DND-41 (cell line): ENCODE results near the gene MACROD2.

Source experiments
- ATAC-seq: fragments of 200-7000 bp; cut with Tn5 transposase; 3 replicates; pipeline ENCODE4 v1.9.1; 2021; ENCODE audit warnings: low read depth; ENCODE audit not compliant: insufficient read depth
- DNase-seq: peaks from one replicate; pipeline ENCODE4 v3.0.0-alpha.2; 2020
- H2AFZ ChIP-seq: 2 replicates; pipeline ENCODE4 v1.6.0; 2012; ENCODE audit warnings: low read depth, low read length
- H3K27ac ChIP-seq: 2 replicates; pipeline ENCODE4 v1.5.1; 2012; ENCODE audit warnings: low read length, inconsistent platforms
- H3K27me3 ChIP-seq: fragments of 200-600 bp; sonication (generic); 2 replicates; pipeline ENCODE4 v1.6.0; 2012; ENCODE audit warnings: low read length, mild to moderate bottlenecking, inconsistent platforms; ENCODE audit not compliant: insufficient read depth, poor library complexity
- H3K36me3 ChIP-seq: 2 replicates; pipeline ENCODE4 v1.5.1; 2012; ENCODE audit warnings: low read length, inconsistent platforms; ENCODE audit not compliant: insufficient read depth
- H3K4me1 ChIP-seq: 2 replicates; pipeline ENCODE4 v1.5.1; 2012; ENCODE audit warnings: mild to moderate bottlenecking, low read length; ENCODE audit not compliant: insufficient read depth
- H3K4me2 ChIP-seq: 2 replicates; pipeline ENCODE4 v1.6.0; 2012; ENCODE audit warnings: mild to moderate bottlenecking, moderate library complexity, low read length, inconsistent platforms; ENCODE audit not compliant: insufficient read depth
- H3K4me3 ChIP-seq, 2 experiments: fragments of 200-600 bp in 1 of 2; shearing (Covaris generic) in 1 of 2; 2 replicates each; pipeline ENCODE4 v1.5.1; 2012 to 2016; ENCODE audit warnings: inconsistent platforms in 2 of 2, low read length in 2 of 2, mild to moderate bottlenecking in 2 of 2, low read depth in 1 of 2, moderate library complexity in 1 of 2
- H3K79me2 ChIP-seq: 2 replicates; pipeline ENCODE4 v1.6.0; 2012; ENCODE audit warnings: low read length, inconsistent platforms; ENCODE audit not compliant: insufficient read depth
- H3K9ac ChIP-seq: 2 replicates; pipeline ENCODE4 v1.6.0; 2012; ENCODE audit warnings: low read depth, mild to moderate bottlenecking, inconsistent platforms, low read length, moderate library complexity
- H3K9me3 ChIP-seq: 2 replicates; pipeline ENCODE4 v1.5.1; 2012; ENCODE audit warnings: low read length, moderate library complexity, mild to moderate bottlenecking, inconsistent platforms; ENCODE audit not compliant: insufficient read depth, severe bottlenecking
- H4K20me1 ChIP-seq: 2 replicates; pipeline ENCODE4 v1.6.0; 2012; ENCODE audit warnings: low read length; ENCODE audit not compliant: insufficient read depth
- CTCF ChIP-seq: IDR thresholded peaks from 2 replicates; pipeline ENCODE4 v1.5.1; 2012; ENCODE audit warnings: borderline replicate concordance, low read length, moderate library complexity, mild to moderate bottlenecking; ENCODE audit not compliant: poor library complexity, severe bottlenecking; ENCODE audit errors: extremely low read depth
- EZH2 ChIP-seq: IDR thresholded peaks from 3 replicates; pipeline ENCODE4 v1.6.1; 2012; ENCODE audit warnings: borderline replicate concordance, low read depth, mild to moderate bottlenecking, moderate library complexity, low read length, inconsistent platforms; ENCODE audit not compliant: severe bottlenecking

The MACROD2 gene

GRCh38 chr20:14064921-14065320 lies 69.6 kb downstream of the MACROD2 start:
- no peaks in the 10 kb centered on the region for H3K9me3 ChIP-seq
- H2AFZ ChIP-seq = no peak overlapping the region
- TF ChIP-seq CTCF (no peak), EZH2 (no peak)
- no peak overlapping the region for H3K9ac ChIP-seq
- no peak overlapping the region for H3K4me3 ChIP-seq
- no peaks in the 10 kb centered on the region for H4K20me1 ChIP-seq
- no peaks in the 10 kb centered on the region for H3K36me3 ChIP-seq
- no peaks in the 10 kb centered on the region for H3K4me1 ChIP-seq
- no peaks in the 10 kb centered on the region for H3K79me2 ChIP-seq
- no peak overlapping the region for H3K27ac ChIP-seq
- no peak overlapping the region for H3K4me2 ChIP-seq
- no peak for DNase-seq
- H3K27me3 ChIP-seq = peaks cover 44% of the 10 kb centered on the region
- no peak for ATAC-seq

- TF ChIP-seq CTCF (no peak), EZH2 (no peak)
- no peak overlapping the region for H3K27ac ChIP-seq
These were observed 70.5 kb downstream of the MACROD2 start for GRCh38 chr20:14065774-14066173.

GRCh38 chr20:14067603-14068002 lies 72.3 kb downstream of the MACROD2 start:
- no peak for DNase-seq
- TF ChIP-seq CTCF = no peak
- TF ChIP-seq EZH2 = no peak
- H3K79me2 ChIP-seq = no peaks in the 10 kb centered on the region

More at GRCh38 chr20:14065774-14066173, 70.5 kb downstream of the MACROD2 start:
- H3K4me1 ChIP-seq = no peaks in the 10 kb centered on the region
- no peak overlapping the region for H3K4me2 ChIP-seq
- no peaks in the 10 kb centered on the region for H3K79me2 ChIP-seq
- no peaks in the 10 kb centered on the region for H3K36me3 ChIP-seq
- H4K20me1 ChIP-seq = no peaks in the 10 kb centered on the region
- ATAC-seq = no peak
- H3K9ac ChIP-seq = no peak overlapping the region
- H3K27me3 ChIP-seq = peaks cover 42% of the 10 kb centered on the region
- no peak overlapping the region for H2AFZ ChIP-seq
- no peak for DNase-seq
- H3K9me3 ChIP-seq = no peaks in the 10 kb centered on the region
- H3K4me3 ChIP-seq = no peak overlapping the region

GRCh38 chr20:14069796-14070195 lies 74.5 kb downstream of the MACROD2 start:
- no peak overlapping the region for H3K27ac ChIP-seq
- H3K9me3 ChIP-seq = no peaks in the 10 kb centered on the region
- no peak overlapping the region for H3K9ac ChIP-seq
- no peaks in the 10 kb centered on the region for H3K79me2 ChIP-seq
- peaks cover 30% of the 10 kb centered on the region for H3K27me3 ChIP-seq
- no peak overlapping the region for H3K4me2 ChIP-seq
- DNase-seq (peak; percentile 19), ATAC-seq (peak; percentile 73)
- H4K20me1 ChIP-seq = no peaks in the 10 kb centered on the region
- no peaks in the 10 kb centered on the region for H3K36me3 ChIP-seq
- TF ChIP-seq EZH2 (no peak), CTCF (no peak)
- no peaks in the 10 kb centered on the region for H3K4me1 ChIP-seq
- no peak overlapping the region for H3K4me3 ChIP-seq
- no peak overlapping the region for H2AFZ ChIP-seq

More at GRCh38 chr20:14067603-14068002, 72.3 kb downstream of the MACROD2 start:
- no peak overlapping the region for H3K4me3 ChIP-seq
- H4K20me1 ChIP-seq = no peaks in the 10 kb centered on the region
- no peaks in the 10 kb centered on the region for H3K4me1 ChIP-seq
- no peak overlapping the region for H3K9ac ChIP-seq
- H3K9me3 ChIP-seq = no peaks in the 10 kb centered on the region
- H2AFZ ChIP-seq = no peak overlapping the region
- H3K4me2 ChIP-seq = no peak overlapping the region
- peaks cover 40% of the 10 kb centered on the region for H3K27me3 ChIP-seq
- no peak overlapping the region for H3K27ac ChIP-seq
- no peaks in the 10 kb centered on the region for H3K36me3 ChIP-seq
- ATAC-seq = no peak
